Smooth muscle cell (in vitro differentiated cells): Measurements from ENCODE around the gene ANXA1. TPM values are rescaled to one million over a fixed set of nuclear protein-coding genes. Genes with fewer than 3 reads are reported as not detected.
A peak's percentile ranks its signal among the peaks of the same experiment; 100 is the strongest.

ENCODE experiments used
- DNase-seq: peaks from one replicate; lab custom pipeline; 2025; ENCODE audit not compliant: unreplicated experiment; lab: John Stamatoyannopoulos, UW
- H2AFZ ChIP-seq: fragments of 200-600 bp; sonication (generic); 2 replicates; pipeline ENCODE4 v1.6.0; 2016; ENCODE audit warnings: antibody characterized with exemption, low read depth, mild to moderate bottlenecking
- H3F3A ChIP-seq: fragments of 200-600 bp; sonication (generic); 2 replicates; pipeline ENCODE4 v1.6.0; 2017; ENCODE audit warnings: antibody characterized with exemption, low read depth
- H3K27ac ChIP-seq: fragments of 200-600 bp; sonication (generic); 2 replicates; pipeline ENCODE4 v1.5.1; 2016; ENCODE audit warnings: low read depth, mild to moderate bottlenecking
- H3K27me3 ChIP-seq: fragments of 200-600 bp; sonication (generic); 2 replicates; pipeline ENCODE4 v1.6.1; 2016; ENCODE audit warnings: low read depth, mild to moderate bottlenecking
- H3K36me3 ChIP-seq: fragments of 200-600 bp; sonication (generic); 2 replicates; pipeline ENCODE4 v1.5.1; 2016; ENCODE audit warnings: low read depth
- H3K4me1 ChIP-seq: fragments of 200-600 bp; sonication (generic); 2 replicates; pipeline ENCODE4 v1.5.1; 2016; ENCODE audit warnings: low read depth
- H3K4me2 ChIP-seq: fragments of 200-600 bp; sonication (generic); 2 replicates; pipeline ENCODE4 v1.6.0; 2016; ENCODE audit warnings: mild to moderate bottlenecking
- H3K4me3 ChIP-seq: fragments of 200-600 bp; sonication (generic); 2 replicates; pipeline ENCODE4 v1.5.1; 2016; ENCODE audit warnings: mild to moderate bottlenecking
- H3K79me2 ChIP-seq: fragments of 200-600 bp; sonication (generic); 2 replicates; pipeline ENCODE4 v1.6.0; 2016; ENCODE audit warnings: low read depth, mild to moderate bottlenecking
- H3K9ac ChIP-seq: fragments of 200-600 bp; sonication (generic); 2 replicates; pipeline ENCODE4 v1.6.0; 2016; ENCODE audit warnings: low read depth
- H3K9me3 ChIP-seq: fragments of 200-600 bp; sonication (generic); replicated peaks from 2 replicates; pipeline ENCODE4 v1.5.1; 2016; ENCODE audit warnings: low read depth
- H4K20me1 ChIP-seq: fragments of 200-600 bp; sonication (generic); 2 replicates; pipeline ENCODE4 v1.6.0; 2016; ENCODE audit warnings: low read depth
- CTCF ChIP-seq: fragments of 200-600 bp; sonication (generic); IDR thresholded peaks from 2 replicates; pipeline ENCODE4 v1.5.1; 2017; ENCODE audit warnings: borderline replicate concordance, mild to moderate bottlenecking, antibody characterized with exemption; ENCODE audit not compliant: insufficient read depth, poor library complexity, severe bottlenecking
- WGBS: methylation state at CpG from one replicate; pipeline ENCODE4 v1.1.7; 2016; ENCODE audit warnings: low lambda C conversion rate; 5-methylcytosine and 5-hydroxymethylcytosine counted together
- polyA plus RNA-seq: library from polyadenylated mRNA; unstranded; fragments of >200 nt; fragmentation: Nextera tagmentation; extraction: Ambion mirVana; gene quantifications from 2 replicates; pipeline ENCODE4 v1.2.1, GENCODE V29; 2016
- total RNA-seq: library from RNA; depleted of rRNA; stranded (reverse); fragments of >200 nt; gene quantifications from 2 replicates; pipeline ENCODE4 v1.2.3, GENCODE V29; 2014

The ANXA1 gene
- total and polyA plus RNA-seq, 2 experiments from 2014 or later = 266 to 967 TPM

- Histone ChIP-seq H3K27ac (no peak overlapping the region), H4K20me1 (no peaks in the 10 kb centered on the region), H3F3A (no peaks in the 10 kb centered on the region), H3K4me2 (no peak overlapping the region), H3K9ac (no peak overlapping the region), H2AFZ (no peak overlapping the region), H3K36me3 (no peaks in the 10 kb centered on the region), H3K4me1 (peaks cover 18% of the 10 kb centered on the region), H3K9me3 (no peaks in the 10 kb centered on the region), H3K4me3 (no peak overlapping the region), H3K79me2 (no peaks in the 10 kb centered on the region), H3K27me3 (no peaks in the 10 kb centered on the region)
- no peak for DNase-seq
- no peak for TF ChIP-seq CTCF
- 98% methylated on average over 2 of the region's 2 CpGs for WGBS
Measured at GRCh38 chr9:73178044-73178443, 26.4 kb downstream of the ANXA1 start.

GRCh38 chr9:73179589-73179988, 27.9 kb downstream of the ANXA1 start:
- Histone ChIP-seq H3K36me3 (no peaks in the 10 kb centered on the region), H3K4me1 (peaks cover 18% of the 10 kb centered on the region), H3K79me2 (no peaks in the 10 kb centered on the region), H3K9me3 (no peaks in the 10 kb centered on the region), H2AFZ (no peak overlapping the region), H3F3A (no peaks in the 10 kb centered on the region), H3K9ac (no peak overlapping the region), H3K27ac (peak overlapping the region; percentile 69), H3K27me3 (no peaks in the 10 kb centered on the region), H3K4me3 (no peak overlapping the region), H4K20me1 (no peaks in the 10 kb centered on the region), H3K4me2 (peak overlapping the region; percentile 75)
- WGBS = 41% methylated on average over 3 of the region's 3 CpGs
- DNase-seq = no peak
- TF ChIP-seq CTCF = no peak

GRCh38 chr9:73180403-73180802, 28.7 kb downstream of the ANXA1 start:
- peak overlapping the region; percentile 75 for H3K4me2 ChIP-seq
- H3K27me3 ChIP-seq = no peaks in the 10 kb centered on the region
- no peak overlapping the region for H3K4me3 ChIP-seq
- peak overlapping the region; percentile 69 for H3K27ac ChIP-seq
- no peak for TF ChIP-seq CTCF
- H3K36me3 ChIP-seq = no peaks in the 10 kb centered on the region
- no peak overlapping the region for H2AFZ ChIP-seq
- peaks cover 18% of the 10 kb centered on the region for H3K4me1 ChIP-seq
- H3K79me2 ChIP-seq = no peaks in the 10 kb centered on the region
- no peaks in the 10 kb centered on the region for H4K20me1 ChIP-seq
- no peak overlapping the region for H3K9ac ChIP-seq
- DNase-seq = no peak
- H3K9me3 ChIP-seq = no peaks in the 10 kb centered on the region
- no peaks in the 10 kb centered on the region for H3F3A ChIP-seq
- 21% methylated on average over 1 of the region's 1 CpG for WGBS

- 95% methylated on average over 1 of the region's 1 CpG for WGBS
- Histone ChIP-seq H3K36me3 (no peaks in the 10 kb centered on the region), H3K9ac (no peak overlapping the region), H3K4me1 (peaks cover 18% of the 10 kb centered on the region), H2AFZ (no peak overlapping the region), H3K4me3 (no peak overlapping the region), H3K4me2 (no peak overlapping the region), H3F3A (no peaks in the 10 kb centered on the region), H3K27ac (no peak overlapping the region), H4K20me1 (no peaks in the 10 kb centered on the region), H3K9me3 (peaks cover 13% of the 10 kb centered on the region), H3K79me2 (no peaks in the 10 kb centered on the region), H3K27me3 (no peaks in the 10 kb centered on the region)
- TF ChIP-seq CTCF = no peak
- DNase-seq = no peak
Measured at GRCh38 chr9:73182928-73183327, 31.3 kb downstream of the ANXA1 start.
